Subcutaneous adipose tissue (tissue), 4 donors: ENCODE data around the gene PIK3C3. TPM values are rescaled to one million over a fixed set of nuclear protein-coding genes. Genes with fewer than 3 reads are reported as not detected.

Experiments used
- total RNA-seq, 4 donors: library from RNA; depleted of rRNA; stranded (reverse); fragments of >200 nt; gene quantifications; one replicate each; pipeline ENCODE4 v1.1.0, GENCODE V29; 2016
- TF ChIP-seq, protein P1 (sequence below): fragments of 450-650 bp; IDR thresholded peaks from one replicate; pipeline ENCODE4 v1.5.1; 2016; ENCODE audit warnings: low read depth, mild to moderate bottlenecking, control low read depth, antibody characterized with exemption, moderate library complexity

The PIK3C3 gene
- total RNA-seq, 4 donors from 2014 or later = 41.1 to 60.1 (median 47.6) TPM

DNA sequence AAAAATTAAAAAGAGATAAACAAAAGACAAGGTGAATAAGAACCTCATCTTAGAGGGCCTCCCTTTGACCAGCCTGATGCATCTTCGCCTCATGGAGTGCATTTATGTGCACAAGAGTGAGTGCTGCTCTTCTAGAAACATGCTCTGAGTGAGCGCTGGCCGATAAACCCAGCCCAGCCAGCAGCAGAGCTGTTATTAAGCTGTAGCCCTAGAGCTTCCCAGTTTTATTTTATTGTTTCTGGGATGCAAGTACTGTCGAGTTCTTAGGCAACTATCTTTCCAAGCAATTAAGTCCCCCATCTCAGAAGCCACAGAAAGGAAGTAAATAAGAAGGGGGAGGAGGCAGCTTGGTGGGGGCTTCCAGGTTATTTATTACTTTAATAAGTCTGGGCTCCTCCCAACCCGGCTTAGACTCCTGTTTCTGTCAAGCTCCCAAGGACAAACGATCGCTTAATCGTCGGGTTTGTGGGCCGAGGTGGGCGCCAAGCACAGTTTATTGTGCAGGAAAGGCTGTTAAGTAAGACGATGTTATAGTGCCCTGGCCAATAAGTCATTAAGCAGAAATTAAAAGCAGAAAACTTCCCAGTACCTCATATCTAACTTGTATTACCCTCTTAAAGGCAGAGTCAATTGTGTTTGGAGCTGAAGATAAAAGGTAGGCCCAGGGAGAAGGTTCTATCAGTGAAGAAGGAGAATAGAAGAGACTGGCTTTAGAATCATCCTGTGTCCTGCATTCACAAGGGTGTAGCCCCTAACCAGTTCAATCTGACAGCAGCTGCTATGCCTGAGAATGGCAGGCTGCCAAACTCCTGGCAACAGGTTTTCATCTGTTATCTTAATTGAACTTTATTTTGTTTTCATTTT lies 176.3 kb downstream of the PIK3C3 start:
- TF ChIP-seq, protein P1, sequence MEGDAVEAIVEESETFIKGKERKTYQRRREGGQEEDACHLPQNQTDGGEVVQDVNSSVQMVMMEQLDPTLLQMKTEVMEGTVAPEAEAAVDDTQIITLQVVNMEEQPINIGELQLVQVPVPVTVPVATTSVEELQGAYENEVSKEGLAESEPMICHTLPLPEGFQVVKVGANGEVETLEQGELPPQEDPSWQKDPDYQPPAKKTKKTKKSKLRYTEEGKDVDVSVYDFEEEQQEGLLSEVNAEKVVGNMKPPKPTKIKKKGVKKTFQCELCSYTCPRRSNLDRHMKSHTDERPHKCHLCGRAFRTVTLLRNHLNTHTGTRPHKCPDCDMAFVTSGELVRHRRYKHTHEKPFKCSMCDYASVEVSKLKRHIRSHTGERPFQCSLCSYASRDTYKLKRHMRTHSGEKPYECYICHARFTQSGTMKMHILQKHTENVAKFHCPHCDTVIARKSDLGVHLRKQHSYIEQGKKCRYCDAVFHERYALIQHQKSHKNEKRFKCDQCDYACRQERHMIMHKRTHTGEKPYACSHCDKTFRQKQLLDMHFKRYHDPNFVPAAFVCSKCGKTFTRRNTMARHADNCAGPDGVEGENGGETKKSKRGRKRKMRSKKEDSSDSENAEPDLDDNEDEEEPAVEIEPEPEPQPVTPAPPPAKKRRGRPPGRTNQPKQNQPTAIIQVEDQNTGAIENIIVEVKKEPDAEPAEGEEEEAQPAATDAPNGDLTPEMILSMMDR = no peak

DNA sequence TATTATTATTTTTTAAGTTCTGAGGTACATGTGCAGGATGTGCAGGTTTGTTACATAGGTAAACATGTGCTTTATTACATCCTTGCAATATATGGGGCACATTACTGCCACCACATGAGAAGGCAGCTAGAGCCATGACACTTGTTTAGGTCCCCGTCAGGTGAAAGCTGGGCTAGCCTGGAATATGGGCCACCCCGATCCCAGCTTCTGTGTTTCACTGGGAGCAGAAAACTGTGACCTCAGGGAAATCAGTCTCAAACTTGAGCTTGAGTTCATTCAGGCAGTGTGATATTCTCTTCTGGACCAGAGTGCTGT lies 176.9 kb downstream of the PIK3C3 start:
- TF ChIP-seq, protein P1 = no peak
